Measurements from ENCODE around the gene IL17C.

IL17C gene

GRCh38 chr16:88627531-88628411, 10.6 kb upstream of the IL17C start:
- no peak for DNase-seq (ENCODE audit: low read depth in 2 of 2)

GRCh38 chr16:88628512-88628974, 9.8 kb upstream of the IL17C start:
- DNase-seq (ENCODE audit: low read depth in 2 of 2), result no peak

- DNase-seq (ENCODE audit: low read depth in 2 of 2), result no peak
These were observed 8.5 kb upstream of the IL17C start for GRCh38 chr16:88629835-88630234.

- DNase-seq (ENCODE audit: low read depth in 2 of 2), result no peak
These were observed 7.9 kb upstream of the IL17C start for GRCh38 chr16:88630433-88630832.

GRCh38 chr16:88630941-88631340, 7.4 kb upstream of the IL17C start:
- DNase-seq (ENCODE audit: low read depth in 2 of 2), result no peak

- no peak for DNase-seq (ENCODE audit: low read depth in 2 of 2)
These were observed 7.0 kb upstream of the IL17C start for GRCh38 chr16:88631384-88631783.

GRCh38 chr16:88631920-88632586, 6.3 kb upstream of the IL17C start:
- no peak for DNase-seq (ENCODE audit: low read depth in 2 of 2)

GRCh38 chr16:88632587-88632930, 5.8 kb upstream of the IL17C start:
- no peak for DNase-seq (ENCODE audit: low read depth in 2 of 2)

GRCh38 chr16:88633684-88634140, 4.7 kb upstream of the IL17C start:
- DNase-seq (ENCODE audit: low read depth in 2 of 2), result peak in 1 of 2 donors; percentile 40

GRCh38 chr16:88634141-88634993, 4.0 kb upstream of the IL17C start:
- peak in 1 of 2 donors; percentile 47 for DNase-seq (ENCODE audit: low read depth in 2 of 2)

- DNase-seq (ENCODE audit: low read depth in 2 of 2), result no peak
These were observed 3.2 kb upstream of the IL17C start for GRCh38 chr16:88634994-88635670.

GRCh38 chr16:88635671-88636319, 2.6 kb upstream of the IL17C start:
- DNase-seq (ENCODE audit: low read depth in 2 of 2), result no peak

- no peak for DNase-seq (ENCODE audit: low read depth in 2 of 2)
These were observed 1.7 kb upstream of the IL17C start for GRCh38 chr16:88636488-88637265.

- DNase-seq (ENCODE audit: low read depth in 2 of 2), result no peak
These were observed 1.1 kb downstream of the IL17C start for GRCh38 chr16:88639231-88640038.

GRCh38 chr16:88640039-88640495, 1.7 kb downstream of the IL17C start:
- DNase-seq (ENCODE audit: low read depth in 2 of 2), result no peak

- no peak for DNase-seq (ENCODE audit: low read depth in 2 of 2)
These were observed 2.3 kb downstream of the IL17C start for GRCh38 chr16:88640498-88641247.

- DNase-seq (ENCODE audit: low read depth in 2 of 2), result no peak
These were observed 4.7 kb downstream of the IL17C start for GRCh38 chr16:88642881-88643643.

GRCh38 chr16:88643644-88643932, 5.2 kb downstream of the IL17C start:
- DNase-seq (ENCODE audit: low read depth in 2 of 2), result no peak
